Ishikawa (cell line): Measurements from ENCODE around the gene THSD7A.

Experiments
- TAF1 ChIP-seq: IDR thresholded peaks from 2 replicates; pipeline ENCODE4 v1.6.1; 2012; ENCODE audit warnings: low read depth, mild to moderate bottlenecking
- YY1 ChIP-seq: IDR thresholded peaks from 2 replicates; pipeline ENCODE4 v1.6.1; 2012; ENCODE audit warnings: low read depth
- TF ChIP-seq, protein P1 (sequence below): IDR thresholded peaks from 2 replicates; pipeline ENCODE4 v1.6.1; 2012
- TF ChIP-seq, protein P2 (sequence below): IDR thresholded peaks from 2 replicates; pipeline ENCODE4 v1.6.1; 2012; ENCODE audit warnings: low read depth, mild to moderate bottlenecking

DNA sequence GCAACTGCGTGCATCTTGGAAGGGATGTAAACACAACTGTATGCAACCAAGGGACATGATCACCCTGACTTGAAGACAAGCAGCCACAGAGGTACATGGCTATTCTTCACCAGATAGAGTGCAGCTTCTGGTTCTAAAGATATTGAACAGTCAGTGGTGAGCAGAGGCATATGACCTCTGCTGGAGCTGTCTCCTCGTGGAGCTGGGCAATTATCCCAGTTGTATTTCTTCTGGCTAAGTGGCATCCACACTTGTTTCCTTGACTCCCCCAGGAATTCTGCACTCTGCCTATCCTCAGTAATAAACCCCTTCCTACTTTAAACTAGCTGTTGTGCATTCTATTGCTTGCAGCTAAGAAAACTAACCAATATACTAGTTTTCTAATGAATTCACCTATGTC is 216.8 kb downstream of the THSD7A start:
- TF ChIP-seq, protein P1, sequence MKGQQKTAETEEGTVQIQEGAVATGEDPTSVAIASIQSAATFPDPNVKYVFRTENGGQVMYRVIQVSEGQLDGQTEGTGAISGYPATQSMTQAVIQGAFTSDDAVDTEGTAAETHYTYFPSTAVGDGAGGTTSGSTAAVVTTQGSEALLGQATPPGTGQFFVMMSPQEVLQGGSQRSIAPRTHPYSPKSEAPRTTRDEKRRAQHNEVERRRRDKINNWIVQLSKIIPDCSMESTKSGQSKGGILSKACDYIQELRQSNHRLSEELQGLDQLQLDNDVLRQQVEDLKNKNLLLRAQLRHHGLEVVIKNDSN = no peak
- TF ChIP-seq, protein P2, sequence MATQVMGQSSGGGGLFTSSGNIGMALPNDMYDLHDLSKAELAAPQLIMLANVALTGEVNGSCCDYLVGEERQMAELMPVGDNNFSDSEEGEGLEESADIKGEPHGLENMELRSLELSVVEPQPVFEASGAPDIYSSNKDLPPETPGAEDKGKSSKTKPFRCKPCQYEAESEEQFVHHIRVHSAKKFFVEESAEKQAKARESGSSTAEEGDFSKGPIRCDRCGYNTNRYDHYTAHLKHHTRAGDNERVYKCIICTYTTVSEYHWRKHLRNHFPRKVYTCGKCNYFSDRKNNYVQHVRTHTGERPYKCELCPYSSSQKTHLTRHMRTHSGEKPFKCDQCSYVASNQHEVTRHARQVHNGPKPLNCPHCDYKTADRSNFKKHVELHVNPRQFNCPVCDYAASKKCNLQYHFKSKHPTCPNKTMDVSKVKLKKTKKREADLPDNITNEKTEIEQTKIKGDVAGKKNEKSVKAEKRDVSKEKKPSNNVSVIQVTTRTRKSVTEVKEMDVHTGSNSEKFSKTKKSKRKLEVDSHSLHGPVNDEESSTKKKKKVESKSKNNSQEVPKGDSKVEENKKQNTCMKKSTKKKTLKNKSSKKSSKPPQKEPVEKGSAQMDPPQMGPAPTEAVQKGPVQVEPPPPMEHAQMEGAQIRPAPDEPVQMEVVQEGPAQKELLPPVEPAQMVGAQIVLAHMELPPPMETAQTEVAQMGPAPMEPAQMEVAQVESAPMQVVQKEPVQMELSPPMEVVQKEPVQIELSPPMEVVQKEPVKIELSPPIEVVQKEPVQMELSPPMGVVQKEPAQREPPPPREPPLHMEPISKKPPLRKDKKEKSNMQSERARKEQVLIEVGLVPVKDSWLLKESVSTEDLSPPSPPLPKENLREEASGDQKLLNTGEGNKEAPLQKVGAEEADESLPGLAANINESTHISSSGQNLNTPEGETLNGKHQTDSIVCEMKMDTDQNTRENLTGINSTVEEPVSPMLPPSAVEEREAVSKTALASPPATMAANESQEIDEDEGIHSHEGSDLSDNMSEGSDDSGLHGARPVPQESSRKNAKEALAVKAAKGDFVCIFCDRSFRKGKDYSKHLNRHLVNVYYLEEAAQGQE = no peak
- no peak for TF ChIP-seq YY1
- TF ChIP-seq TAF1 = no peak
